NK-92 (cell line): Measurements from ENCODE around the gene KIF5B.
"Not testable (repeated sequence)": the region's sequence is repeated elsewhere in the genome, so short reads cannot be mapped to it uniquely, and the experiment has no call there.

Experiments used
- DNase-seq: peaks from one replicate; lab custom pipeline; 2025; ENCODE audit not compliant: unreplicated experiment; lab: John Stamatoyannopoulos, UW

The KIF5B gene

GRCh38 chr10:32060347-32060746, 4.1 kb upstream of the KIF5B start:
- DNase-seq, result no peak

DNA sequence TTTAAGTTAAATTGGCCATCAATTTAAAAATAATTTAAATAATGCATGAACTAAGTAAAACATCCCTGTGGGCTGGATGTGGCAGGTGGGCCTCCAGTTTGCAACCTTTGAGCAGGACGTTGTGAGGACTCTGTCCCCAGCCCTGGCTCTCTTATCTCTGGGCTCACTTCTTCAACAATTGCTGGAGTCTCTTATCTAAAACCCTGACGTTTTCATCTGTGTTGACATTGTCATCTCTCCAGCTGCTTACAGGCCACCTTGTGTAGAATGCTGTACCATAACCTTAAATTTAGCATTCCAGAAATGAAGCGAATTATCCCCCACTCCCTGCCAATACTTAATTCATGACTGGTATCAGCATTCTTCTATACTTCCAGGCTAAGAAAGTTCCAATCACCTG, 3.2 kb upstream of the KIF5B start:
- DNase-seq, result no peak

GRCh38 chr10:32057036-32057372, 779 bp upstream of the KIF5B start:
- no peak for DNase-seq

GRCh38 chr10:32055478-32056135, 618 bp downstream of the KIF5B start:
- no peak for DNase-seq

DNA sequence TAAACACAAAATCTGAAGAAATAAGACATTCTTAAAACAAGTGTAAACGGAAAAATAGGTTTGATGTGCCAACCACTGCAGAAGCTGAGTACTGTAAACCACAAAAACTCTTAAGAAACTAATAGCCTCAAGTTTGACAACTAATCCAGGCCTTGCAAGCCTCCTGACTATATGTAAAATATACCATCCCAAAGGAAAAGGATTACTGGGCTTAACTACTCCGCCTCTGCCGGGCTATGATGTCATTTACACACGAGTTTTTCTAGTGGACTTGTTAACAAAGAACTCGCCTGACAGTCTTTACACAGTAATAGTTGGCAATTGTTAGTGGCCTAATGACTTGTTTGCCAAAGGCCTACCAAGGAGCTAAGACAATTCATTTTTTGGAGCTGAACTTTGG, 2.1 kb downstream of the KIF5B start:
- no peak for DNase-seq

GRCh38 chr10:32053392-32053791, 2.8 kb downstream of the KIF5B start:
- DNase-seq, result not testable (repeated sequence)

- no peak for DNase-seq
Observed at GRCh38 chr10:32051926-32052325, 4.3 kb downstream of the KIF5B start.

DNA sequence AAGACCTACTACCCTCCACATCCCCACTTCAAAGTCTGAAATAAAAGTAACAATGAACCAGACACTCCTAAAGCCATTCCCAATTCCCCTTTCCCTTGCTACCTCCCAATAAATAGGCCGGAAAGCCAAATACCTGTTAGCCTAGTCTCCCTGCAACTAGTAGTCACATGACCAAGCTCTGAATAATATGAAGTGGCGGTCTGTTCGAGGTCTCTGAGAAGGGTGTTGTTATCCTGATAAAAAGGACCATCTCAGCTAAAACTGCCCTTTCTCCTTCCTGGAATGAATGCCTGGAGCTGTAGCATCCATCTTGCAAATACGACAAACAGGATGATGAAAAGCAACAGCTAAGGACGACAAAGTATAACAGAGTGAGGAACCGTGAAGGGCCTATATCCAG, 6.0 kb downstream of the KIF5B start:
- DNase-seq, result no peak

DNA sequence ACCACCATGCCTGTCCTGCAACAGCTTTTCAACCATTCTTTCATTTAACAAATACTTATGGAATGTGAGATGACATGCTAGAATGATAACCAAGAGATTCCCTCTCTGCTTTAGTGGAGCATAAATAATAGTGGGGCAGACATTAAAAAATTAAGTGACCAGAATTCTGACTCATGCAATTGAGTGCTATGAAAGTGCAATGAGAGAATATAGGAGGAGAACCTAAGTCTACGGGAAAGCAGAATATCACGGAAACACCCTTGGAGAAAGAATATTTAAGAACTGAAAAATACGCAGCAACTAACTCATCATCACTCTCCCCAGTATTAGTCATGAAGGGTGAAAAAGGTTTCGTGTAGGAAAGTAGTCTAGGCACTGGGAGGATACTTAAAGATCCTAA, 7.1 kb downstream of the KIF5B start:
- DNase-seq, result no peak

- DNase-seq, result no peak
Observed at GRCh38 chr10:32048282-32048681, 7.9 kb downstream of the KIF5B start.

DNA sequence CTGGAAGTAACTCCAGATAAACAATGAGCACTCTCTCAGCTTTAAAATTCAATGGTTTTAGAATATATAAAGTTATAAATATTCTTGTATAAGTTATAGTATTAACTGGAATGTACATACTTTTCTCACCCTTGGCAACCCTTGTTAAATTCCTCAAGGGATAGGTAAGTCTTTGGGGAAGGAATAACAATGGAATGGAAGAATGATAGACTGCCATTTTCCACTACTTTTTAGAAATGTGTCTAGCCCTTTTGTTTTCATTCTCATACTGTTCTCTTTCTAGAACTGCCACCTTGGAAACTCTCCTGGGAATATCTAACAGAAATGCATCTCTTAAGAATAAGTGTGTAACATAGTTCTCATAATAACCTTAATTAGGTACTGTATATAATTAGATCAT, 8.3 kb downstream of the KIF5B start:
- no peak for DNase-seq

DNA sequence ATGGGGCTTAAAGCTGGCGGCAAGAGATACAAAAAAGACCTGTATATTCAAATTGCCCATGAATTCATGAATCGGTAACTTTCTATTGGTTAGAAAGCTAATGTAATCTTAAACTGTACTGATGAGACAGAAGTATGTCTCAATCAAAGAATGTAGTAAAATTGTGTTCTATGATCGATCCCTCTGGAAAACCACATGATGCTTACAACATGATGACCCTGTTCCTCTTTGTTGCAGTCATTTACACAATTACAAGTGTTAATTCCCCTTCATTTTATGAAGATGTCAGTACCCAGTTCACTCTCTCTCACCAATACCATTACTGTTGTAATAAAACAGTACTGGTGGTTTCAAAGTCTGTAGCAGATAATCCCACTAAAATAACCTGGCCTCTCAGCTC, 10.1 kb downstream of the KIF5B start:
- DNase-seq, result no peak

DNA sequence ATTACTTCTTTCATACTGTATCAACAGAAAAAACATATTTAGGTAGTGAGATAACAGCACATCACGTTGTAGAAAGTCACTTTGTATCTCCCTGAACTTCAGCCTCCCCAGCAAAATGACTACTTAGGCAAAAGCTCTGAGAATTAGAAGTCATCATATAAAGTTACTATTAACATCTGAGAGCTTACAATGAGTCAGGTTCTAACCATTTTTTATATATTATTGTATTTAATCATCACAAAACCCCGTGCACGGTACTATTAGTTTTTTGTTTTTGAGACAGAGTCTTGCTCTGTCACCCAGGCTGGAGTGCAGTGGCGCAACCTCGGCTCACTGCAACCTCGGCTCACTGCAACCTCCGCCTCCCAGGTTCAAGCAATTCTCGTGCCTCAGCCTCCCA, 13.5 kb downstream of the KIF5B start:
- not testable (repeated sequence) for DNase-seq

GRCh38 chr10:32041290-32042028, 14.8 kb downstream of the KIF5B start:
- no peak for DNase-seq

GRCh38 chr10:32039734-32040133, 16.5 kb downstream of the KIF5B start:
- no peak for DNase-seq

DNA sequence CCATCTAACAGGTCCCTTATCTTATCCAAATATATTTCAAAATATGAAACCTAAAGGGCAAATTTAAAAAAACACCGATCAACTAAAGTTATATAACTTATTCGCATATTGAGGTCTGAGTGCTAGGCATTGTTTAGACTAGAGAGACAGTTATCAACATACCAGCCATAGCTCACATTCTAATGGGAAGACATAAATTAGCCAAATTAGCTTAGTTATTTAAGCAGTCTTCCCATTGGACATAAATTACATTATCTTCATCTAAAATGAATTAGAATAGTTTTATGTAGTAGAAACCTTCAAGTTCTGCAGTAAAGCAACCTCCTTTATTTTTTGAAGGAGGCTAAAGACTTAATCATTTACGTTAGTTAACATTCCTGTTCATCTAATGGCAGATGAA, 17.4 kb downstream of the KIF5B start:
- no peak for DNase-seq

GRCh38 chr10:32036922-32037321, 19.3 kb downstream of the KIF5B start:
- DNase-seq, result no peak

- no peak for DNase-seq
Observed at GRCh38 chr10:32035038-32035437, 21.2 kb downstream of the KIF5B start.

- DNase-seq, result no peak
Observed at GRCh38 chr10:32033171-32033570, 23.1 kb downstream of the KIF5B start.

GRCh38 chr10:32031920-32032319, 24.3 kb downstream of the KIF5B start:
- DNase-seq, result no peak

DNA sequence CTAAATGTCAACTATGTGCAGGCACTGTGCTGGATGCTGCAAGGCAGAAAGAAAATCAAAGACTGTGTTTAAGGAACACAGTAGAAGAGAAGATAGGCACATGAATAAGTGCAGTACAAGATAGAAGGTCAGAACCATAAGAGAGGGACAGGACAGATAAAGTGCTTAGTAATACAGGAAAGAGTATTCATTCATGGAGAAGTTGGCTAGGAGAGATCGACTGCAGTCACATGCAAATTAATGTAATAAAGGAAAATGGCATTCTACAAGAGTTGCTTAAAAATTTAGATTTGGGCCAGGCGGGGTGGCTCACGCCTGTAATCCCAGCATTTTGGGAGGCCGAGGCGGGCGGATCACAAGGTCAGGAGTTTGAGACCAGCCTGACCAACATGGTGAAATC, 24.8 kb downstream of the KIF5B start:
- DNase-seq, result no peak

DNA sequence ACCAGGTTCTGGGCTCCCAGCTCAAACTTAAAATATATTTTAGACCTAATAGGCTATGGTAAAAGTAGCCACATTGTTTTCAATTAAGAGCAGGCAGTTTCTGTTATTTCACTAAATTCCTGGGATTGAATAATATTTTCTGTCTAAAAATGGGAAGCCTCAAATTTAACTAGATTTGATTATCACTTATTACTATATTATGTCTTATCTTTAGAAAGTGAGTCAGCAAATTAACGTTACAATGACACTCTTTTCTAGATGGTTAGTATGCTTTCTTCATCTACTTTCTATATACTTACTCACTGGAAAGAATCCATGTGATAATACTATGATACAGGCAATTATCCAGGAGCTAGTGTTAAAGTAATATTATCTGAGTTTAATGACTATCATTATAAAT, 27.5 kb downstream of the KIF5B start:
- no peak for DNase-seq

- no peak for DNase-seq
Observed at GRCh38 chr10:32023264-32023663, 33.0 kb downstream of the KIF5B start.
